ENCODE results near the gene CCN5.

The CCN5 gene

GRCh38 chr20:44736170-44737021, 21.2 kb downstream of the CCN5 start:
- DNase-seq (ENCODE audit: low read depth, low spot score): peak; percentile 95

- DNase-seq (ENCODE audit: low read depth, low spot score): no peak
These were observed 21.9 kb downstream of the CCN5 start for GRCh38 chr20:44737116-44737515.

- DNase-seq (ENCODE audit: low read depth, low spot score): peak; percentile 90
These were observed 23.8 kb downstream of the CCN5 start for GRCh38 chr20:44738813-44739477.

DNA sequence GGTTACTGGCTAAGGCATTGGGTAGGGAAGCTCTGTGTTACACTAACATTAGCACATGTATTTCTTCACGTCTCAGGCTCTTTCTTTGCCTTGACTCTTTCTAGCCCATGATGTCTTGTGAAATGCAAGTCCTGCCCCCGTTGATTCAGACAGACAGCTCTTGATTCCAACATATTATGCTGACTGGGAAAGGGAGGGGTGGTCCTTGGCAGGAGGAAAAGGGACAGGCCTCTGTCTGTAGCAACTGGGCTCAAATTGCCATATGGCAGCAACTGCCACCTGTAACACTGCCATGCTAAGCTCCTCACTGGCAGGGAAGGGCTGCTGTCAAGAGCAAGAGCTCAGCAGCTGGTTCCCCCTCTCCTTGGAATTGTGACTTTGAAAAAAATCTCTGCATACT, 24.8 kb downstream of the CCN5 start:
- no peak for DNase-seq (ENCODE audit: low read depth, low spot score)

- DNase-seq (ENCODE audit: low read depth, low spot score): no peak
These were observed 27.3 kb downstream of the CCN5 start for GRCh38 chr20:44742304-44743079.

DNA sequence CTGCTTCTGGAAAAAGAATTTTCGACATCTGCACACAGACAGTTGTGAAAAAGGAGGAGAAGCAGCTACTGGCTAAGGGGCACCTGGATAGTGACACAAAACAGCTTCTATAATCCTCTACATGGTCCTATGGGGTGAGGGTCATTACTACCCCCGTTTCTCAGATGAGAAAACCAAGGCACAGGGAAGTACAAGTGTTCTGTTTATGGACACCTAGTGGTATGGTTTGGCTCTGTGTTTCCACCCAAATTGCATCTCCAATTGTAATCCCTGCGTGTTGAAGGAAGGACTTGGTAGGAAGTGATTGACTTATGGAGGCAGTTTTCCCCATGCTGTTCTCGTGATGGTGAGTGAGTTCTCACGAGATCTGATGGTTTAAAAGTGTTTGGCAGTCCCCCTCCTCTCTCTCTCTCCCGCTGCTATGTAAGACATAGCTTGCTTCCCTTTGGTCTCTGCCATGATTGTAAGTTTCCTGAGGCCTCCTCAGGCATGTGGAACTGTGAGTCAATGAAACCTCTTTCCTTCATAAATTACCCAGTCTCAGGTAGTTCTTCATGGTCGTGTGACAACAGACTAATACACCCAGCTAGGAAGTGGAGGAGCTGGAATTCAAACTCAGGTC, 28.0 kb downstream of the CCN5 start:
- no peak for DNase-seq (ENCODE audit: low read depth, low spot score)

GRCh38 chr20:44743916-44744655, 28.9 kb downstream of the CCN5 start:
- no peak for DNase-seq (ENCODE audit: low read depth, low spot score)

GRCh38 chr20:44745122-44745597, 30.0 kb downstream of the CCN5 start:
- DNase-seq (ENCODE audit: low read depth, low spot score): no peak

- no peak for DNase-seq (ENCODE audit: low read depth, low spot score)
These were observed 30.6 kb downstream of the CCN5 start, which contains the start of gene KCNK15 for GRCh38 chr20:44745598-44746366. TSS of gene KCNK15 (plus strand) at chr20:44745865. CDS start at chr20:44745911, 46 bp downstream.

DNA sequence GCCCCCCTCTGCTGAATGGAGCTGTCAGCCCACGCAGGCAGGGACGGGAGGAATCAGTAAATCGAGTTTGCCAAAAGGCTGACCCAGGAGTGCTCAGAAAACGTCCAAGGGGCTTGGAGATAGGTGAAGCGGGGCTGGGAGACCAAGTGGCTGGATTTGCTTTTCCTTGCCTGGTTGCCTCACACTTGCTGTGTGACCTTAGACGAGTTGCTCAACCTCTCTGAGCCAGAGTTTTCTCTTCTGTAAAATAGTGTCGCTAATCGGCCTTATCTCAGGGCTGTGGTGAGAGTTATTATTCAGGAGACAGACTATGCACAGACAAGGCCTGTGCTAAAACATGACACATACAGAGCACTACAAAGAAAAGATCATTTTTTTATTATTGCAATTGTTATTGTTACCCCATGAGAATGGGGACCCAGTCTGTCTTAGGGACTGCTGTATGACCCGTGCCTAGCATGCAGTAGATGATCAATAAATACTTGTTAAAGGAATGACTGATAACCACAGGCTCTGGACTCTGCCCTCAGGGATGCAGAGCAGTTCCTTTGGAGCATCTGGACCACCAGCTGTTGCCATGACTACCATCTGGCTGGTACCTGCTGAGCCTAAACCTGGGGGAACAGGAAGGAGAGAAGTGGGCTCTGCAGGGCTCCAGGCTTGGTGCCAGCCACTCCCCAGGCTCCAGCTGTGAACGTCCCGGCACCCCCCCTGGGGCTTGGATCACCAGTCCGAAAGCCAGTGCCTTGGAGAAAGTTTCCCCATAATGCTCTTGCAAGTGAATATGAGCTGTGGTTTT, 31.4 kb downstream of the CCN5 start:
- no peak for DNase-seq (ENCODE audit: low read depth, low spot score)

- DNase-seq (ENCODE audit: low read depth, low spot score): peak; percentile 68
These were observed 32.2 kb downstream of the CCN5 start for GRCh38 chr20:44747166-44748004.

DNA sequence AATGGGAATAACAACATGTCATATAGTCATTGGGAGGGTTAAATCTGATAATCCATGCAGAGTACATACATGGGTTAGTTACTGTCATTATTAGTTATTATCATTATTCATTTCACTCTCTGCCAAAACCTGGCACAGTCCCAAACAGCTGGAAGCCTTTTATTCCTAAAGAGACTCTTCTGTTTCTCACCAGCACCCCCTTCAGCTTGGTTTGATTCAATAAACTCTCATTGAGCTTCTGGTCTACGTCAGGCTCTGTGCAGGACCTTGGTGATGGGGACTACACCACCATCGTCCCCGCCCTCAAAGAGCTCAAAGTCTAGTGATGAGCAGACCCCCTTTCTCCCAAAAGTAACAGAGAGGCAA, 32.8 kb downstream of the CCN5 start:
- DNase-seq (ENCODE audit: low read depth, low spot score): no peak

DNA sequence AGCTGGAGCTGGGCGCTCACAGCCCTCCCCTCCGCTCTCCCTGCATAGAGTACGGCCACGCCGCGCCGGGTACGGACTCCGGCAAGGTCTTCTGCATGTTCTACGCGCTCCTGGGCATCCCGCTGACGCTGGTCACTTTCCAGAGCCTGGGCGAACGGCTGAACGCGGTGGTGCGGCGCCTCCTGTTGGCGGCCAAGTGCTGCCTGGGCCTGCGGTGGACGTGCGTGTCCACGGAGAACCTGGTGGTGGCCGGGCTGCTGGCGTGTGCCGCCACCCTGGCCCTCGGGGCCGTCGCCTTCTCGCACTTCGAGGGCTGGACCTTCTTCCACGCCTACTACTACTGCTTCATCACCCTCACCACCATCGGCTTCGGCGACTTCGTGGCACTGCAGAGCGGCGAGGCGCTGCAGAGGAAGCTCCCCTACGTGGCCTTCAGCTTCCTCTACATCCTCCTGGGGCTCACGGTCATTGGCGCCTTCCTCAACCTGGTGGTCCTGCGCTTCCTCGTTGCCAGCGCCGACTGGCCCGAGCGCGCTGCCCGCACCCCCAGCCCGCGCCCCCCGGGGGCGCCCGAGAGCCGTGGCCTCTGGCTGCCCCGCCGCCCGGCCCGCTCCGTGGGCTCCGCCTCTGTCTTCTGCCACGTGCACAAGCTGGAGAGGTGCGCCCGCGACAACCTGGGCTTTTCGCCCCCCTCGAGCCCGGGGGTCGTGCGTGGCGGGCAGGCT, 35.1 kb downstream of the CCN5 start:
- DNase-seq (ENCODE audit: low read depth, low spot score): no peak

- no peak for DNase-seq (ENCODE audit: low read depth, low spot score)
These were observed 37.1 kb downstream of the CCN5 start for GRCh38 chr20:44752099-44752931.

- no peak for DNase-seq (ENCODE audit: low read depth, low spot score)
These were observed 39.4 kb downstream of the CCN5 start for GRCh38 chr20:44754554-44754953.

GRCh38 chr20:44756011-44756688, 41.0 kb downstream of the CCN5 start:
- no peak for DNase-seq (ENCODE audit: low read depth, low spot score)

Data from iPS DF 19.7 (cell line).